T-cell (primary cell): Measurements from ENCODE around the gene BRD7. TPM values are rescaled to one million over a fixed set of nuclear protein-coding genes. Genes with fewer than 3 reads are reported as not detected.
A peak's percentile ranks its signal among the peaks of the same experiment; 100 is the strongest.

Experiments
- ATAC-seq, 4 experiments: fragments of 200-7000 bp in 3 of 4; fragments of 150-1000 bp in 1 of 4; cut with Tn5 transposase; replicated peaks in 1 of 4; 1 replicate in 3 of 4; 2 replicates in 1 of 4; pipeline ENCODE4 v1.10.0; 2021; ENCODE audit warnings: moderate library complexity in 3 of 4, mild to moderate bottlenecking in 2 of 4, moderate number of reproducible peaks in 1 of 4
- CTCF ChIA-PET, 2 donors: fragments of 300-600 bp; sonication (Branson Sonifier 250); formaldehyde crosslinking; loops; one replicate each; lab custom pipeline; 2022; ENCODE audit warnings: antibody characterized with exemption in 2 of 2; lab: Charles Lee
- POLR2A ChIA-PET, 2 donors: fragments of 300-600 bp; sonication (Branson Sonifier 250); formaldehyde crosslinking; loops; one replicate each; lab custom pipeline; 2022; ENCODE audit warnings: antibody characterized with exemption in 2 of 2; lab: Charles Lee
- DNase-seq, 35 experiments: peaks; one replicate each; pipeline versions ENCODE4 v3.0.0 to v3.0.0-alpha.2; 2013 to 2023
- H3K27ac ChIP-seq: one replicate; pipeline ENCODE4 v1.5.1; 2013; ENCODE audit warnings: low read length
- H3K27me3 ChIP-seq, 2 experiments: replicated peaks in 1 of 2; 1 replicate in 1 of 2; 2 replicates in 1 of 2; pipeline versions ENCODE4 v1.6.1 to v1.7.0; 2013; ENCODE audit warnings: low read length in 1 of 2, mixed read lengths in 1 of 2; ENCODE audit not compliant: control insufficient read depth in 2 of 2, insufficient read depth in 2 of 2; ENCODE audit errors: extremely low read depth in 1 of 2
- H3K36me3 ChIP-seq, 2 donors: 1 replicate in 1 of 2; 2 replicates in 1 of 2; pipeline versions ENCODE4 v1.6.1 to v1.7.0; 2013; ENCODE audit warnings: low read length in 1 of 2; ENCODE audit not compliant: control insufficient read depth in 2 of 2, insufficient read depth in 1 of 2; ENCODE audit errors: extremely low read depth in 1 of 2
- H3K4me1 ChIP-seq, 2 experiments: 1 replicate in 1 of 2; 2 replicates in 1 of 2; pipeline versions ENCODE4 v1.6.1 to v1.7.0; 2013; ENCODE audit warnings: low read length in 2 of 2, mixed read lengths in 1 of 2; ENCODE audit not compliant: insufficient read depth in 2 of 2, control insufficient read depth in 1 of 2; ENCODE audit errors: extremely low read depth in 1 of 2
- H3K4me3 ChIP-seq, 2 donors: 1 replicate in 1 of 2; 2 replicates in 1 of 2; pipeline versions ENCODE4 v1.5.1 to v1.7.0; 2013; ENCODE audit warnings: mild to moderate bottlenecking in 2 of 2, low read length in 1 of 2, moderate library complexity in 1 of 2; ENCODE audit not compliant: control insufficient read depth in 1 of 2; ENCODE audit errors: extremely low read depth in 1 of 2
- H3K9me3 ChIP-seq: 2 replicates; pipeline ENCODE4 v1.7.0; 2013
- H3K27ac Mint-ChIP-seq, 2 donors: one replicate each; pipeline ENCODE4 v1.8.0; 2020 to 2021; ENCODE audit warnings: mild to moderate bottlenecking in 2 of 2, mixed read lengths in 2 of 2
- H3K27me3 Mint-ChIP-seq, 2 donors: one replicate each; pipeline ENCODE4 v1.8.0; 2021 to 2022; ENCODE audit warnings: mixed read lengths in 2 of 2
- H3K36me3 Mint-ChIP-seq: one replicate; pipeline ENCODE4 v1.8.0; 2021; ENCODE audit warnings: mixed read lengths
- H3K4me1 Mint-ChIP-seq, 3 donors: one replicate each; pipeline ENCODE4 v1.8.0; 2020 to 2022; ENCODE audit warnings: mixed read lengths in 3 of 3, mild to moderate bottlenecking in 1 of 3
- H3K4me3 Mint-ChIP-seq, 3 donors: one replicate each; pipeline ENCODE4 v1.8.0; 2020 to 2022; ENCODE audit warnings: mild to moderate bottlenecking in 3 of 3, mixed read lengths in 3 of 3, moderate library complexity in 3 of 3
- H3K9me3 Mint-ChIP-seq, 3 donors: one replicate each; pipeline ENCODE4 v1.8.0; 2020 to 2022; ENCODE audit warnings: mixed read lengths in 3 of 3
- WGBS: methylation state at CpG from one replicate; pipeline ENCODE4 v1.1.5; 2013; ENCODE audit warnings: missing lambda C conversion rate; ENCODE audit not compliant: insufficient coverage; 5-methylcytosine and 5-hydroxymethylcytosine counted together
- total RNA-seq, 35 experiments: library from RNA in 6 of 35; stranded (reverse) in 6 of 35; fragments of 120-200 nt in 1 of 35; gene quantifications; one replicate each; pipeline versions ENCODE4 v1.2.1 to v1.2.4 and lab custom pipeline; 2013 to 2026

The BRD7 gene
- total RNA-seq, 5 donors from 2014 or later (not counting 1 experiment from before 2014, with no cell fraction given) = 62.9 to 115 (median 75.4) TPM

DNA sequence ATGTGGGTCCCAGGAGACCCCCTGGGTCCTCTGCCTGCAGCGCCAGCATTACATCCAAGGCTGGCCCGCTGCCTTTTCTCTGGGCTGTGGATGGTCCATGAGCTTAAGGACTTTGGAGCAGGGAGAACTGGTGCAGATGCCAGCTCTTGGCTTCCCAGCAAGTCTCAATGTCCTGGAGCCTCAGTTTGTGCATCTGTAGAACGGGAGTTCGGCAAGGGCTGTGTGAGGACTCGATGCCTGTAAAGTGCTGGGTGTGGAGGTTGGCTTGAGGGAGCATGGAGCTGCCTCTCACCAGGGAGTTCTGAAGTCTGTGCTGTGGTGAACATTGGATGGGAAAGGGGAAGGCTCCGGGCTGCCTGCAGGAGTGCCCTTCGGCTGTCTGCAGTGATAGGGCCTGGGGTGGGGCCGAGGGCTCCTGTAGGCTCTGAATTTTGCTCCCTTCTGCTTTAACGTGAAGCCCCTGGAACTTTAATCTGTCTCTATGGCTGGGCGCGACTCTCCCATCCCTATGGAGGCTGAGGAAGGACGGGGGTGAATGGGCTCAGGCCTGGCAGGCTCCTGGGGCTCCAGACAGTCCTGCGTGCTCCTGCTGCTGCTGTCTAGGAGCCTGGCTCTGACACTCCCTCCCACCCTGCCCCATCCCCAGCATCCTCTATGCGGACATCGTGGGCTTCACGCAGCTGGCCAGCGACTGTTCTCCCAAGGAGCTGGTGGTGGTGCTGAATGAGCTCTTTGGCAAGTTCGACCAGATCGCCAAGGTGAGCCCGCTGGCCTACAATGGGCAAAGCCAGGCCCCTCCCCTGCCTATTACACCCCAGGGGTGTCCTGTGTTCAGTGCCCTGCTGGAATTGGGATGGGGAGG is 74.6 kb downstream of the BRD7 start:
- ATAC-seq (no peak), DNase-seq (no peak)
- no peaks in the 10 kb centered on the region for H3K27me3 Mint-ChIP-seq
- no peak overlapping the region for H3K4me3 ChIP-seq
- no peak overlapping the region for H3K4me3 Mint-ChIP-seq
- no peaks in the 10 kb centered on the region for H3K27me3 ChIP-seq
- peaks cover 0 to 40% of the 10 kb centered on the region in 2 experiments for H3K4me1 ChIP-seq
- 98% methylated on average over 13 of the region's 20 CpGs for WGBS
- H3K4me1 Mint-ChIP-seq = peaks cover 0 to 13% (median 6%) of the 10 kb centered on the region in 3 donors
- no peaks in the 10 kb centered on the region for H3K9me3 ChIP-seq
- no peaks in the 10 kb centered on the region for H3K9me3 Mint-ChIP-seq
- peak overlapping the region in 1 of 2 donors; percentile 72 for H3K27ac Mint-ChIP-seq
- POLR2A ChIA-PET = interaction anchor here (0.5 to 0.6 kb wide), 4 partner anchors 14 to 32 kb away, joined by 4 to 7 read pairs (median 5); no protein-coding TSS in a partner anchor
- H3K27ac ChIP-seq = no peak overlapping the region
- H3K36me3 ChIP-seq = peaks cover 23 to 93% of the 10 kb centered on the region in 2 donors
- H3K36me3 Mint-ChIP-seq = peaks cover 38% of the 10 kb centered on the region
- CTCF ChIA-PET = no interaction called here

GRCh38 chr16:50293041-50293783 is 75.6 kb downstream of the BRD7 start:
- H3K4me1 ChIP-seq = peaks cover 0 to 44% of the 10 kb centered on the region in 2 experiments
- no peaks in the 10 kb centered on the region for H3K27me3 ChIP-seq
- peaks cover 16 to 92% of the 10 kb centered on the region in 2 donors for H3K36me3 ChIP-seq
- Mint-ChIP-seq H3K27me3 (no peaks in the 10 kb centered on the region), H3K4me3 (no peak overlapping the region), H3K27ac (no peak overlapping the region), H3K4me1 (peaks cover 4 to 19% (median 11%) of the 10 kb centered on the region in 3 donors), H3K9me3 (no peaks in the 10 kb centered on the region), H3K36me3 (peaks cover 39% of the 10 kb centered on the region)
- ChIA-PET CTCF (no interaction called here), POLR2A (interaction anchor here in 1 of 2 donors (0.5 kb wide), 2 partner anchors 13 to 28 kb away, joined by 5 to 7 read pairs; no protein-coding TSS in a partner anchor)
- H3K27ac ChIP-seq = no peak overlapping the region
- ATAC-seq (no peak), DNase-seq (no peak)
- no peaks in the 10 kb centered on the region for H3K9me3 ChIP-seq
- WGBS = 92% methylated on average over 11 of the region's 20 CpGs
- no peak overlapping the region for H3K4me3 ChIP-seq

GRCh38 chr16:50292566-50292948 is 76.2 kb downstream of the BRD7 start:
- no peaks in the 10 kb centered on the region for H3K9me3 ChIP-seq
- no peaks in the 10 kb centered on the region for H3K9me3 Mint-ChIP-seq
- H3K4me1 ChIP-seq = peaks cover 0 to 50% of the 10 kb centered on the region in 2 experiments
- H3K27ac Mint-ChIP-seq = peak overlapping the region in 1 of 2 donors; percentile 11
- no peaks in the 10 kb centered on the region for H3K27me3 ChIP-seq
- H3K4me3 Mint-ChIP-seq = no peak overlapping the region
- H3K4me3 ChIP-seq = no peak overlapping the region
- POLR2A ChIA-PET = no interaction called here
- ATAC-seq (no peak), DNase-seq (no peak)
- no peaks in the 10 kb centered on the region for H3K27me3 Mint-ChIP-seq
- peaks cover 6 to 23% (median 15%) of the 10 kb centered on the region in 3 donors for H3K4me1 Mint-ChIP-seq
- H3K27ac ChIP-seq = no peak overlapping the region
- H3K36me3 ChIP-seq = peaks cover 16 to 93% of the 10 kb centered on the region in 2 donors
- 94% methylated on average over 12 of the region's 12 CpGs for WGBS
- CTCF ChIA-PET = no interaction called here
- peaks cover 39% of the 10 kb centered on the region for H3K36me3 Mint-ChIP-seq

DNA sequence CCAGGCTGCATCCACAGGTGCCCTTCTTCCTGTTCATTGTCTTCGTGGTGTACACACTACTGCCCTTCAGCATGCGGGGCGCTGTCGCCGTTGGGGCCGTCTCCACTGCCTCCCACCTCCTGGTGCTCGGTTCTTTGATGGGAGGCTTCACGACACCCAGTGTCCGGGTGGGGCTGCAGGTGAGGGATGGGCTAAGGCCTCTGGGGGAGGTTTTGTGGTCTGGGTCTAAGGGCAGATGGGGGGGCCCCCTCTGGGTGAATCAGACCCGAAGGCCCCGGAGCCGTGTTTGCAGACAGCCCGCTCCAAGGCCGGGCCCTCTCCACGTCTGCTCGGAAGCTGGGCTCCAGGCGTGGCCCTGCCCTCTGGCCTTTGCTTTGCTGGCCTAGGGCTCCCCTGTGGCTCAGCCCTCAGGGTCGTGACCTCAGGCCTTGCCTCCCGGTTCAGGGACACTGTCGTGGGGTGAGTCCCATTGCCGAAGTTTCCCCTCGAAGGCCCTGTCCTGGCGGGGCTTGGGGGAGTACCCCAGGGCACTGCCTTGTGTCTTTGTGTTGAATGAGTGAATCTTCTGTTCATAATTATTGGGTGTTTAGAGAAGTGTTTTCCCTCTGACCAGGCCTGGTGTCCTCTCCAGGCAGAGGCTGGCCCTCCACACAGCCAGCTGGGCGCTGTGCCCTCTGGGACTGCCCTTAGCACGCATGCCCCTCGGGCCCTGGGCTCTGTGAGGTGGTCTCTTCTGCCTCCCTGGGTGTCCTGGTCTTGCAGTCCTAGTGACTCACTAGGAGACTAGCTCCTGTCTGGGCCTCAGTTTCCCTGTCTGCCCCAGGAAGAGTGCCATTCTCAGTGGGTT is 76.8 kb downstream of the BRD7 start:
- WGBS = 89% methylated on average over 22 of the region's 26 CpGs
- DNase-seq (no peak), ATAC-seq (no peak)
- no peaks in the 10 kb centered on the region for H3K9me3 Mint-ChIP-seq
- Histone ChIP-seq H3K4me3 (no peak overlapping the region), H3K4me1 (peaks cover 0 to 50% of the 10 kb centered on the region in 2 experiments), H3K27ac (no peak overlapping the region), H3K9me3 (no peaks in the 10 kb centered on the region), H3K36me3 (peaks cover 17 to 89% of the 10 kb centered on the region in 2 donors), H3K27me3 (no peaks in the 10 kb centered on the region)
- H3K27me3 Mint-ChIP-seq = no peaks in the 10 kb centered on the region
- peak overlapping the region in 1 of 2 donors; percentile 58 for H3K27ac Mint-ChIP-seq
- peaks cover 41% of the 10 kb centered on the region for H3K36me3 Mint-ChIP-seq
- POLR2A ChIA-PET = no interaction called here
- CTCF ChIA-PET = no interaction called here
- H3K4me1 Mint-ChIP-seq = peaks cover 6 to 26% (median 16%) of the 10 kb centered on the region in 3 donors
- H3K4me3 Mint-ChIP-seq = no peak overlapping the region

DNA sequence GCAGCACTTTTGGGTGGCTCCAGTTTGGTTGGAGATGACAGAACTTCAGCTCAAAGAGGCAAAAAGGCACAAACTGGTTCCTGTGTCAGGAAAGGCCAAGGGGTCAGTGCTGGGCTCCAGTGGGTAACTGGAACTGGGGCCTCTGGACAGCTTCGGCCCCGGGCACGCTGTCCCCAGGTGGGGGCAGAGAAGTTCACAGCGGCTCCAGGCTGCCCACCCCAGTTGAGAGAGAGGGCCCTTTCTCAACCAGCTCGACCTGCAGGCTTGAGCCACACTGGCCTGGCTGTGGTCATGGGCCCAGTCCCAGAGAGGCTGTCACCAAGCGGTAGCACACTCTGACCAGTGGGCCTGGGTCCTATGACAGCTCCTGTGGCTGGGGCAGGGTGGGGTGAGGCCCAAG is 77.9 kb downstream of the BRD7 start:
- Histone ChIP-seq H3K27me3 (no peaks in the 10 kb centered on the region), H3K4me3 (no peak overlapping the region), H3K9me3 (no peaks in the 10 kb centered on the region), H3K27ac (no peak overlapping the region), H3K4me1 (peaks cover 0 to 58% of the 10 kb centered on the region in 2 experiments), H3K36me3 (peaks cover 23 to 87% of the 10 kb centered on the region in 2 donors)
- ChIA-PET CTCF (interaction anchor here in 1 of 2 donors (0.6 kb wide), 1 partner anchor 12 kb away, joined by 3 read pairs; no protein-coding TSS in a partner anchor), POLR2A (interaction anchor here in 1 of 2 donors (0.6 kb wide), 1 partner anchor 136 kb away, joined by 9 read pairs; no protein-coding TSS in a partner anchor)
- peak overlapping the region in 1 of 2 donors; percentile 44 for H3K27ac Mint-ChIP-seq
- WGBS = 96% methylated on average over 5 of the region's 6 CpGs
- DNase-seq (no peak), ATAC-seq (no peak)
- H3K4me1 Mint-ChIP-seq = peaks cover 7 to 34% (median 22%) of the 10 kb centered on the region in 3 donors
- H3K27me3 Mint-ChIP-seq = no peaks in the 10 kb centered on the region
- H3K4me3 Mint-ChIP-seq = no peak overlapping the region
- H3K9me3 Mint-ChIP-seq = peaks cover 0 to 4% (median 0%) of the 10 kb centered on the region in 3 donors
- H3K36me3 Mint-ChIP-seq = peaks cover 48% of the 10 kb centered on the region
